NCI-H526 treated with DMSO at 0.1 percent for 48 hours (cell line): ENCODE data around the gene CHST5.
"Not testable (repeated sequence)": the region's sequence is repeated elsewhere in the genome, so short reads cannot be mapped to it uniquely, and the experiment has no call there.

ENCODE experiments used
- DNase-seq: peaks from one replicate; lab custom pipeline; 2025; lab: John Stamatoyannopoulos, UW

CHST5 gene

DNA sequence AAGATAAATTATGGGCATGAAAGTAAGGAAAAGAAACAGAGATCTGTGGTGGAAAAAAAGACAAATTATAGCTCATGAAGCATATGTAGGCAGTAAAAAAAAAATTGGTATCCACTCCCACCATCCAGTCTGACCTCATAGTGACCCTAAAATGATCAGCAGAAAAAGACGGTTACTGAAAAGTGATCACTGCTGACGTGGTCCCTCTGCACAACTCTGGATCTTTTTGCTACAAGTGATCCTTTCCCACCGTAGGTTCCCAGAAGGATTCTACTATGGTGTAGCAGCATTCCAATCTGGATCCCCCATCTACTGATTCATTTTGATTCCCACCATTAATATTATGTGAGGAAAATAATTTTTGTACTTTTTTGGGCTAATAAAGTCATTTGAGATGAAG is 29.8 kb downstream of the CHST5 start:
- no peak for DNase-seq

DNA sequence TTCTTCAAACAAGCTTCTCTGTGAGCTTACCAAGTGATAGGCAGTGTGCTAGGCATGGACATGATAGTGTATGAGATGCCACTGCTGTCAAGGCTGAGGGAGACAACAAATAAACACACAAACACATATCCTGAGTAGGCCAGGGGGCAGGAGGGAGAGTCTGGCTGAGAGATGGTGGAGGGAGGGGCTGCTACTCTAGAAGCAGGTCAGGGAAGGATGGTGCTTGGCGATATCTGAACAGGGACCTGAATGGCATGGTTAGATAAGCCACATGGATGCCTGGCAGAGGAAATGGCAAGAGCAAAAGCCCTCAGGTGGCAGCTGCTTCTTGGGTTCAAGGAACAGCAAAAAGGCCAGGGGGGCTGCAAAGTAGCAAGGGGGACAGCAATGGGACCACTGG is 32.1 kb downstream of the CHST5 start:
- DNase-seq, result no peak

DNA sequence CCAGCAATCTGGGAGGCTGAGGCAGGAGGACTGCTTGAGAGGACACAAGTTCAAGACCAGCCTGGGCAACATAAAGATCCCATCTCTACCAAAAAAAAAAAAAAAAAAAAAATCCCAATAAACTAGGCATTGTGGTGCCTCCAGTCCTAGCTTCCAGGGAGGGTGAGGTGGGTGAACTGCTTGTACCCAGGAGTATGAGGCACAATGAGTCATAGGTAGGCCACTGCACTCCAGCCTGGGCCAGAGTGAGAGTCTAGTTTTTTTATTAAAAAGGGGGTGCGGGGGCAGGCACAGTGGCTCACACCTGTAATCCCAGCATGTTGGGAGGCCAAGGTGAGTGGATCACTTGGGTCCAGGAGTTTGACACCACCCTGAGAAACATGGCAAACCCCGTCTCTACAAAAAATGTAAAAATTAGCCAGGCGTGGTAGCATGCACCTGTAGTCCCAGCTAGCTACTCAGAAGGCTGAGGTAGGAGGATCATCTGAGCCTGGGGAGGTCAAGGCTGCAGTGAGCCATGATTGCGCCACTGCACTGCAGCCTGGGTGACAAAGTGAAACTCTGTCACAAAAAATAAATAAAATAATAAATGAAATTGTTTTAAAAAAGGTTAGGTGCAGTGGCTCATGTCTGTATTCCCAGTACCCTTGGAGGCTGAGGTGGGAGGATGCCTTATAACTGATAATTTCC is 32.8 kb downstream of the CHST5 start:
- no peak for DNase-seq

DNA sequence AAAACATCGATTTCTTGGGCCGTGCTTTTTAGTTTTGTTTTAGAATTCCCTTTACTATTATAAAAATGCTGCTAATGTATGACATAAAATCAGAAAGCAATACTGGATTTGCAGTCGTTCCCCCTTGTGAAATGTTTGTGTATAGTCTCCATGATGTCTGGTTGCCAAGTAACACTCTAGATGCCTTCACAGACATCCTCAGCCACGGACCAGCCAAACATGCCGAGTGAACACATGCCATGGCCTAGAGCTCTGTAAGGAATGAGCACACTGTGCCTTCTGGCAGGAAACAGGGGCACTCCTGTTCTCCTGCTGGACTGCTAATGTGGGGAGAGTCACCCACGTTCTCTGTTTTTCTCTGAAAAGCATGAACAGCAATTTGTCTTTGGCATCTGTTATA is 34.1 kb downstream of the CHST5 start:
- DNase-seq, result not testable (repeated sequence)

DNA sequence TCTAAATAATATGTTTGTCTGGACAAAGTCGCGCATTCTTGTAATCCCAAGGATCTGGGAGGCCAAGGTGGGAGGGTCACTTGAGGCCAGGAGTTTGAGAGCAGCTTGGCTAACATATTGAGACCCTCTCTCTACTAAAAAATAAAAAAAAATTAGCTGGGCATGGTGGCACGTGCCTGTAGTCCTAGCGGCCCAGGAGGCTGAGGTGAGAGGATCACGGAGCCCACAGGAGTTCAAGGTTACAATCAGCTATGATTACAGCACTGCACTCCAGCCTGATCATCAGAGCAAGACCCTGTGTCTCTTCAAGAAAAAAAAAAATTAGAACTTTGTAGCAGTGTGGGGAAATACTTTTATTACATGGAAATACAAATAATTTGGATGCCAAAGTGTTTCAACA is 34.5 kb downstream of the CHST5 start:
- no peak for DNase-seq

DNA sequence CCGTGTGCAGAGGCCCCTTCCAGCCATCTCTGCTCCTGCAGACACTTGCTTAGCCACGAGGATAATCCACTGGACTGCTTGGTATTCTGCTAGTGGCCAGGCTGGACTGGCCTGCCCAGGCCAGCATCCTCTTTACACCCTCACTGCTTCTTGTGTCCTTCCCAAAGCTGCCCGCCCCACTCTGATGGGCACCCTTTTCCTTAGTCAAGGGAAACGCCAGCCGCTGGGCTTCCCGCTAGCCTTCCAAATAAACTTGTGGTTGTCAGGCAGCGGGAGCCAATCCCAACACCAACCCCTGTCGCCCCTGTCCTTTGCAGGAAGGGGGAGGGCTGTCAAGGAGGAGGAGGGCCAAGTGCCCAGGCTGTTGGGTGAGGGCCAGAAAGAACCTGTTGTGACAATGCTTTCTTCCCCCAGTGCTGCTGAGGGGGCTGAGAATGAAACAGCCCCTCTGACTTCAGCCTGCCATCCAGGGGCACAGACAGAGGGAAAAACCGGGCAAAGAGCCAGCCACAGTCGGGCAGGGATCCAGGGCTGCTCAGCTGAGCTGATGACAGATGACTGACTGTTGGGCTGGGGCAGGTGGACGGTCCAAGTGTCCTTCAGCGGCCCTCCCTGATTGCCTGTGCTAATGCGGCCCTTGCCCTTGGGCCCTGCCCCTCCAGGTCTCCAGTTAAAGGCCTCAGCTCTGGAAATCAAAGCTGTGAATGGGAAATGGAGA is 37.1 kb downstream of the CHST5 start:
- DNase-seq, result not testable (repeated sequence)

DNA sequence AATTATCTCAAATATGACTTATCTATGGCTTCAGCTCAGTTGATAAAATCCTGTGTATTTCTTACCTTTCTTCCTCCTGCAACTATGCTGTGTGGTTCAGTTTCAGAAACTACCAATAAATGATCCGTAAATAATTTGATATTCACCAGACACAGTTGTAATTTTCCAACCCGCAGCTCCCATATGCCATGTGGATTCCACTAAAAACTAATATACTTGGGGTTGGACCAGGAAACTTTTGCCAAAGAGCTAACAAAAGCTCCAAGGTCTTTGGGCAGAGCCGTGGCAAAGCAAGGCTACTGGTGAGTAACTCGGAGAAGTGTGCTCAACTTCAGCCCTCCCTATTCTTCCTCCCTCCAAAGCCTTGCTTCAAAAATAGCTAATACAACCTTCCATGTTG is 38.4 kb downstream of the CHST5 start:
- no peak for DNase-seq

DNA sequence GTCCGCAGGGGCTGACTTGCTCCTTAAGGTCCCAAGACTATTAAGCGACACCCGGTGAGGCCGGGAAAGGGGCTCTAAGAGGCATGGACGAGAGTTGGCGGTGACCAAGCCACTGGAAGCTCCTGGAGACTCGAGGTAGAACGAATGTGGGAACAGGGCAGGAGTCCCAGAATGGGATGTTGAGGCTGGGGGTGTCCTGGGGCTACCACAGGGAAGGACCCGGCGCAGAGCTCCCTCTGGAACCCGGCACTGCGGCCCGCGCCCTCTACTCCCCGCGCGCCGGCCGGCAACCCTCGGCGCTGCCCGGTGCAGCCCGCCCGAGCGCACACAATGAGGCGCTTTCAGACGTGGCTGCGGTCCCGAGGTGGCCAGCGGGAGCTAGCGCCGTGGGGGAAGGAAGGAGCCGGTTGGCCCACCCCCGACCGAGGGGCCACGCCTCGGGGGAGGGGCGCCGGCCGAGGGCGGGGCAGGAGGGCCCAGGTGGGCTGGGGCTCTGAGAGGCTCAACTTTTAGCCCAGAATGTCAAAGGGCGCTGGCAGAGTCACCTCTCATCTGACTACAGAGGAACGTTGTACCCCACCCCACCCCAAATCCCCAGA is 40.7 kb downstream of the CHST5 start, which contains the start of gene CHST6:
Gene CHST6 (minus strand): TSS at position 366 of the 599 bp plus-strand sequence. CDS start 15,613 bp downstream, outside the sequence.
- DNase-seq, result peak; percentile 3

DNA sequence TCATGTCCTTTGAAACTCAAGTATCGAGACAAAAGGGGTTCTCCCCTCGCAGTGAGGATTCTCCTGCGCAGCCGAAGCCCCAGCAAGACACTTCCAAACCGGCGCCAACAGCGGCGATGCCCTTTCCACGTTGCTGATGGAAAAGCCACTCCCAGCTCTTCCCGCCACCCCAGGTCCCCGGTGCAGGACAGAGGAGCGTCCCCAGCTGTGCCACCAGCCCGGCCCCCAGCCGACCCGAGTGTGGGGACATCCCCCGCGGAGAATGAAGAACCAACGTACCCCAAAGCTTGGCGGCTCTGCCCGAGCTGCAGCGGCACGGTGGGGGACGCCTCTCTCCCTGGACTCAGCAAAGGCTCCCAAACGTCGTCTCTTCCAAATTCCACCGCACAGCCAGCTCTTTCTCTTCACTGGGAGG is 41.2 kb downstream of the CHST5 start:
- DNase-seq, result peak; percentile 4

DNA sequence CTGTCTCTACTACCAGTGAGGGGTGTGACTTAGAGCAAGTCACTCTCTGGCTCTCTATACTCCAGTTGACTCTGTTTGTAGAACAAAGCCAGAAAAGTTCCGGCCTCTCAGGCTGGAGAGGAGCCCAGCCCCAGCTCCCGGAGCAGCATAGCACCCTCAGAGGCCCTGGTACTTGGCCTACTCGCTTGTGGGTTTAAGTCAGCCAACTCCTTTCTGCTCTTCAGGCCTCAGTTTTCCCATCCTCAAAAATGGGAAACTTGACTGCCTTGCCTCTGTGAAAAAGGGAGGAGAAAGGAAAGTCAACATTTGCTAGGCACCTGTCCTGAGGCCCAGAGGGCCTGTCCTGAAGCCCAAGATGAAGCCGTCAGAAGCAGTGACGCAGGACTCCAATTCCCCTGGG is 41.7 kb downstream of the CHST5 start:
- DNase-seq, result no peak

DNA sequence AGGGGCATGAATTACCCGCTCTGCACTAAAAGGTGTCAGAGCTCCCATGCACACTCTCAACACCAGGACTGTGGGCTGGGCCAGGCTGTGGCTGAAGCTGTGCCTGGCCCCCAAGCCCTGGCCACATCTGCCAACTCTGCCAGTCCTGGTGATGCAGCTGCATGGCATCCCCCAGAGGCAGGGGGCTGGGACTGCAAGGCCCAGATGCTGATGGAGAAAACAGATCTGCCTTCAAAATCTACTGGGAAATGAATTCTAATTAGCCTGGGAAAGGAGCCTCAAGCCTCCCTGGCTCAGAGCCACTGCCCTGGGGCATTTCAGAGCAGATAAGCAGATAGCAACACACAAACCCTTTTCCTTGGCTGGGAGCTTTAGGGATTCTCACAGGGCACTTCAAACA is 44.0 kb downstream of the CHST5 start:
- peak; percentile 19 for DNase-seq

DNA sequence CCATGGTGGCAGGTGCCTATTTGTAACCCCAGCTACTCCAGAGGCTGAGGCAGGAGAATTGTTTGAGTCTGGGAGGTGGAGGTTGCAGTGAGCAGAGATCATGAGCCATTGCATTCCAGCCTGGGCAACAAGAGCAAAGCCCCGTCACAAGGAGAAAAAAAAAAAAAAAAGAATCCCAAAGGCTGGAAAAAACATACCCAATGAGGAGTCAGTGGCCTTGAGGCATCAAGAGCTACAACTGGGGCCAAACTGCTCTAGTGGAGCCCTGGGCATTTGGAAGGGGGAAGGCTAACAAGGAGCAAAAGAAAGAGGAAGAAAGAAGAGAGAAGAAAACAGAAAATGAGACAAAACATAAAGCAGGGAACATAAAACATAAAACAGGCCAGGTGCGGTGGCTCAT is 47.6 kb downstream of the CHST5 start:
- no peak for DNase-seq

DNA sequence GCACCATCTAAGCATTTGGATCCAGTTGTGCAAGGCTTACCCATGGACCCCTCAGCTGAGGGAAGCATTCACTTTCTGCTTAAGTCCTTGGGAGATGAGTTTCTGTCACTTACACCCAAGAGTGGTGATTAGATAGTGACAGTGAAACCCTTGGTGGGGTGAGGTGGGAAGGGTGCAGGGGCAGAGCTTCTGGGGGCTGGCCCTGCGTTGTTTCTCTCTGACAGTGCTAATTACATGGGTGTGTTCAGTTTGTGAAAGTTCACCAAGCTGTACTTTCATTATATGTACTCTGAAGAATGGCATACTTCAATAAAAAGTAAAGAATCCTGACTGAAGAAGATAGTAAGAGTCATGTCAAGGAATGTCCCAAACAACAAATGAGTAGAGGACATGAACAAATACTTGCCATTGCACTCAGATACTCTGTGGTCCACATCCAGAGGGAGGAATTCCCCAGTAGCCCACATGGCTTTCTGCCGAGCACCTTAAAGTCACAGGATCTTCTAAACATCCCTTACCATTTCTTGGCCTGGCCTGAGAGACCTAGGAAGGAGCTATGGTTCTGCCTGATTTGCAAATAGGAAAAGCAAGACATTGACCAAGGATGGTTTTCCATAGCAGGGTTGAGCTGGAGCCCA is 49.1 kb downstream of the CHST5 start:
- no peak for DNase-seq

DNA sequence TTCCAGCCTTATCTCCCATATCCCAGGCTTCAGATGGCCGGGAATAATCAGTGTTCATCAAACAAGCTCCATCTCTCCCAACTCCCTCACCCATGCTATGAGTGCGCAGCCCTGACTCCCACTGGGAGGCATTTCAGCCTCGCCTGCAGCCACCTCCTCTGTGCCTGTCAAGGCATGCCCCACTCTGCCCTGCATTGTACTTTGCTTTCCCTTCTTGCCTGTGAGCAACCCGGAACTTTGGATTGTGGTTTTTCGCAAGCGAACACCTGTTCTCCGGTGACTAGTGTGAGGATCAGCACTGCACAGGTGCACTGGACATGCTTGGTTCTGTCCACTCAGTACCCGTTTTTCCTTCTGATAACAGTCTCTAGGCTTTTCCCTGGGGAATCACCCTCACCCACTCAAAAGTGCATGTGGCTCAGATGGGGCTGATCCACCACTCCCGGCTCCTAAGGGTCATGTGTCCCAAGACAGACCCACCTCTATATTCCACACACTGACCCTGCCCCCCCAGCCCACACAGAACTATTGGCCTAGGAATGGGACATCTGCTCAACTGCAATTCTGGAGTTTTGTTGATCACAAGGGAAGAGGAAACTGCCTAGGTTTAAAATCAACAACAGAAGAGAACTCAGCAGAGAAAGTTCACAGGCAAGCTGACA is 49.8 kb downstream of the CHST5 start:
- DNase-seq, result peak; percentile 77

DNA sequence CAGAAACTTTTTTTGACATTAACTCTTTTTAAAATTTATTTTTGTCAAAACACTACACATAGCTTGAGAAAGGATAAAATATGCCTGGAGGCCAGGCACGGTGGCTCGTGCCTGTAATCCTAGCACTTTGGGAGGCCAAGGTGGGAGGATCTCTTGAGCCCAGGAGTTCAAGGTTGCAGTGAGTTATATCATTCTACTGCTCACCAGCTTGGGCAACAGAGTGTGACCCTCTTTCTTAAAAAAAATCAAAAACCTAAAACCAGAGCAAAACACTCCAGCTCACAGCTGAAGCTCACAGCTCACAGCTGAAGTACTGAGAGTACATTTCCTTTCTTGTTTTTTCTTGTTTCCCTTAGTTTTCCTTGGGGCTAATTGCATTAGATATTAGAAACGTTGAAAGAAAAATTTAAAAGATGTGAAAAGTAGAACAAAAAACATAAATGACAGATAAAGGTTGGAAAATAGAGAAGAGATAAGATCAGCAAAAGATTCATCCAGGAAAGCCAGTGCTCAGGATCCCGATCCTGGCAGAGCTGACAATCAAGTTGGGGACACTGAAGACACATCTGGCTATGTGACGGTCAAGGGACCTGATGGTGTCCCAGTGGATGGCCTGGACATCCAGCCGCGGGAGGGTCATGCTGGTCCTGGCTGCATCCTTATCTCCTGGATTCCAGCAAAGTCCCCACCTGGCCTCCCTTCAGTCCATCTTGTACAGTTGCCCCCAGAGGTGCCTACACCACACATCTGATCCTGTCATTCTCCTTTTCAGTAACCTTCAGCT is 50.5 kb downstream of the CHST5 start:
- no peak for DNase-seq

DNA sequence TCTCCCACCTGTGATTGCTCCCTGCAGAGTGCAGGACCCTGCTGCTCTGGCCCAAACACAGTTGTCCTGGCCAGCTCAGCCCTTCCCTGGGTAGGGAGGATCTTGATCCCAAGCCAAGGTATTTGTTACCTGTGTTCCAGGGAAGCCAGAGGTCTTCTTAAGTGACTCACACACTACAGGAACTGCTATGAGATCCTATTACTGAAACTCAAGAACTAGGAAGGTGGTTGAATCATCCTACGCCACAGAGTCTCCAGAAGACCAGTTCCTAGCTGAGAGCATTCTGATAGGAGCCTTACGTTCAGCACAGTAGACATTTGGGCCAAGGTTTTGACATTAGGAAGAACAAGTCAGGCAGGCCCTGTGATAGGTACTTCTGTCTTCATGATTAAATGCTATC is 52.7 kb downstream of the CHST5 start:
- DNase-seq, result no peak

DNA sequence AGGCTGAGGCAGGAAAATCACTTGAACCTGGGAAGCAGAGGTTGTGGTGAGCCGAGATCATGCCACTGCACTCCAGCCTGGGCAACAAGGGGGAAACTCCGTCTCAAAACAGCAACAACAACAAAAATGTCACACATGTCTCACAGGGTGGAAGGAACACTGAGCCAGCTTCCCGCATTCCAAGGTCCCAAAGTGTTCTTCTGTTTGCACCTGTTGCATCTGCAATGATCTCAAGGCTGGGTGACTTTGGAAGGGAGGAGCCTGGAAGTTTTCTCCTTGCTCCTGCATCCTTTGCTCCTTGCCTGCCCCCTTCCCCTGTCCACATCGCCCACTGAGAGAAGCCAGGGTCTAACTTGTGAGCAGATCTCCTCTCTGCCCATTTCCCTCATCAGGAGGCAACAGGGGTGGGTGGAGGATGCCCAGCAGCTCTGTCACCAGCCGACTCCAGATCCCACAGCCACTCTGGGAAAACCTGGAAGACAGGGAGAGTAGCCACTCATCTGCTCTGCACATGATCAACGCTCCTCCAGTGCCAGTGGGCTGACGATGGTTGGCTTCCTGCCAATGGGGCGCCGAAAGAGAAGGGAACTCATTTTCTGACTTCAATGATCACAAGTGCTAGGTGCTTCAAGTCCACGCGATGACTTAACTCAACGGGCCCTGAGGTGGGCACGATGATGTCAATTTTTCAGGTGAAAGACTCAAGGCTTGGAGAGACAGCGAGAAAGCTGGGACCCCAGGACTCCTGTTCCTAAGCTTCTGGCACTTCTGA is 53.3 kb downstream of the CHST5 start:
- no peak for DNase-seq

DNA sequence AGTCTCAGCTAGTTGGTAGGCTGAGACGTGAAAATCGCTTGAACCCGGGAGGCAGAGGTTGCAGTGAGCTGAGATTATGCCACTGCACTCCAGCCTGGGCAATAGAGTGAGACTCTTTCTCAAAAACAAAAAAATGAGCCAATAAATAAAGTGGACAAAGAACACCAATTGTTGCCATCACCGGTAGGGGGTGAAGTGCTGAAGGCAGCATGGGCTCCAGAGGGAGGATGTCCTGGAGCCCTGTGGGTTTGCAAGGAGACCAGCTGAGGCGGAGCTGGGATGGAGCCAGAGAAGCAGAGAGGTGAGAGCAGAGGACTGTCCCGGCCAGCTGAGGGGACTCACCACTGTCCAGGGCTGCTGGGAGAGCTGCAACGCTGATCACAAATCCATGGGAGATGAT is 54.4 kb downstream of the CHST5 start:
- DNase-seq, result no peak

DNA sequence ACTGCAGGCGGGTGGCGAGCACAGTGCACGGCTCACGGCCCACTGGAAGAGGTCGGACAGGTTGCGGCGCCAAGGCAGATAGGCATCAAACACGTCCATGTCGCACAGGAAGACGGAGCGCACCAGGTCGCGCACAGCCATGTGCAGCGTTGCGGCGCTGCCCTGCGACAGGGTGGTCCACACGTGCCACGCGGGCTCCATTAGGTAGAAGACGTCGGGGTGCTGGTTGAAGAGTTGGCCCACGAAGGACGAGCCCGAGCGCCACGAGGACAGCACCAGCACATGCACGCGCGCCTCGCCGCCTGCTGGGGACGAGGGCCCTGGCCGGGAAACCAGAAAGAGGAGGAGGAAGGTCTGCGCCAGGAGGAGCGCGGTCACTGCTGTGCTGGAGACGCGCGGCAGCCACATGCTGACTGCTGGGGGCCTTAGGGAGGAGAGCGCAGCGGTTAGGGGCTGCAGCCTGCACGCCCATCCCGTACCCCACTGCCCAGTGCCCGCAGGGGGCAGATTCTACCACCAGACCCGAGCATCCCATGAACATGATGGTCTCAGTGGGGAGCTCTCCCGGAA is 56.4 kb downstream of the CHST5 start:
- DNase-seq, result no peak
